Colonic mucosa (tissue), 4 donors: ENCODE results near the gene PLAGL1. TPM values are rescaled to one million over a fixed set of nuclear protein-coding genes. Genes with fewer than 3 reads are reported as not detected.

ENCODE experiments used
- DNase-seq: peaks from one replicate; pipeline ENCODE4 v3.0.0-alpha.2; 2020
- H3K27ac ChIP-seq: fragments of 200-600 bp; one replicate; pipeline ENCODE4 v1.8.0; 2021
- H3K27me3 ChIP-seq: fragments of 200-600 bp; one replicate; pipeline ENCODE4 v1.8.0; 2021
- H3K36me3 ChIP-seq: fragments of 200-600 bp; one replicate; pipeline ENCODE4 v1.8.0; 2021
- H3K4me1 ChIP-seq: fragments of 200-600 bp; one replicate; pipeline ENCODE4 v1.8.0; 2021; ENCODE audit warnings: mild to moderate bottlenecking
- H3K4me3 ChIP-seq: fragments of 200-600 bp; one replicate; pipeline ENCODE4 v1.8.0; 2021
- H3K9ac ChIP-seq, 2 donors: one replicate each; pipeline ENCODE4 v1.7.0; 2013; ENCODE audit warnings: control low read depth in 2 of 2, low read depth in 2 of 2, low read length in 2 of 2
- H3K9me3 ChIP-seq: fragments of 200-600 bp; one replicate; pipeline ENCODE4 v1.8.0; 2021
- CTCF ChIP-seq: fragments of 200-600 bp; IDR thresholded peaks from one replicate; pipeline ENCODE4 v1.8.0; 2022; ENCODE audit warnings: antibody characterized with exemption, mild to moderate bottlenecking
- intact Hi-C: fragments of 100-400 bp; cut with DNase I; formaldehyde crosslinking; loops from one replicate; pipeline ENCODE4 v1.14.1; 2022
- total RNA-seq, 2 donors: library from RNA; stranded (reverse); fragmentation: NEBNext Ultra II Directional in 1 of 2; extraction: Animal tissue kit (Norgen Biotek cat#: 25700) in 1 of 2; gene quantifications; one replicate each; pipeline ENCODE4 v1.2.1, GENCODE V29; 2021
- donor health status: healthy.
- donor health status: DM: no; HTN: no; CAD: no.
- donor health status: DM: no; HTN: no; CAD: no.

PLAGL1 gene
- total RNA-seq, 2 donors from 2014 or later: 30.2 to 51.1 TPM

- no peak overlapping the region for H3K27ac ChIP-seq
Observed at GRCh38 chr6:143950875-143951274, 57.2 kb downstream of the PLAGL1 start.

GRCh38 chr6:143949962-143950361 is 58.1 kb downstream of the PLAGL1 start:
- no peak overlapping the region for H3K4me3 ChIP-seq
- H3K27ac ChIP-seq: no peak overlapping the region
- no peaks in the 10 kb centered on the region for H3K36me3 ChIP-seq
- H3K4me1 ChIP-seq: no peaks in the 10 kb centered on the region
- peak overlapping the region in 1 of 2 donors; percentile 48 for H3K9ac ChIP-seq
- no peaks in the 10 kb centered on the region for H3K9me3 ChIP-seq
- intact Hi-C loops: loop anchor here (10.0 kb wide), 1 partner anchor 145 kb away; the partner anchor contains the start of gene SF3B5
- DNase-seq: no peak
- TF ChIP-seq CTCF: no peak
- no peaks in the 10 kb centered on the region for H3K27me3 ChIP-seq

More at GRCh38 chr6:143950875-143951274, 57.2 kb downstream of the PLAGL1 start:
- Histone ChIP-seq H3K4me3 (no peak overlapping the region), H3K4me1 (no peaks in the 10 kb centered on the region), H3K9ac (no peak overlapping the region), H3K27me3 (no peaks in the 10 kb centered on the region), H3K9me3 (no peaks in the 10 kb centered on the region), H3K36me3 (no peaks in the 10 kb centered on the region)
- no peak for TF ChIP-seq CTCF
- intact Hi-C loops: no loop called here
- DNase-seq: no peak

GRCh38 chr6:143949535-143949934 is 58.5 kb downstream of the PLAGL1 start:
- no peak for DNase-seq
- H3K4me1 ChIP-seq: no peaks in the 10 kb centered on the region
- no peak overlapping the region for H3K27ac ChIP-seq

GRCh38 chr6:143948208-143948607 is 59.9 kb downstream of the PLAGL1 start:
- DNase-seq: no peak
- no peak for TF ChIP-seq CTCF
- no peak overlapping the region for H3K27ac ChIP-seq
- no peak overlapping the region for H3K4me3 ChIP-seq
- intact Hi-C loops: loop anchor here (10.0 kb wide), 1 partner anchor 147 kb away; the partner anchor contains the start of gene SF3B5
- no peaks in the 10 kb centered on the region for H3K4me1 ChIP-seq
- H3K36me3 ChIP-seq: no peaks in the 10 kb centered on the region
- no peaks in the 10 kb centered on the region for H3K27me3 ChIP-seq
- no peak overlapping the region for H3K9ac ChIP-seq
- no peaks in the 10 kb centered on the region for H3K9me3 ChIP-seq

More at GRCh38 chr6:143949535-143949934, 58.5 kb downstream of the PLAGL1 start:
- H3K9ac ChIP-seq: peak overlapping the region in 1 of 2 donors; percentile 48
- no peaks in the 10 kb centered on the region for H3K27me3 ChIP-seq
- H3K9me3 ChIP-seq: no peaks in the 10 kb centered on the region
- TF ChIP-seq CTCF: no peak
- no peaks in the 10 kb centered on the region for H3K36me3 ChIP-seq
- H3K4me3 ChIP-seq: no peak overlapping the region
- intact Hi-C loops: loop anchor here (10.0 kb wide), 1 partner anchor 145 kb away; the partner anchor contains the start of gene SF3B5

- DNase-seq: peak; percentile 71
- H3K27me3 ChIP-seq: no peaks in the 10 kb centered on the region
- intact Hi-C loops: loop anchor here (5.0 to 10.0 kb wide), 3 partner anchors 70 to 370 kb away; partner anchors contain the start of gene SF3B5
- no peak overlapping the region for H3K9ac ChIP-seq
- H3K9me3 ChIP-seq: no peaks in the 10 kb centered on the region
- H3K36me3 ChIP-seq: no peaks in the 10 kb centered on the region
- no peak overlapping the region for H3K27ac ChIP-seq
- H3K4me3 ChIP-seq: no peak overlapping the region
- peak; percentile 41 for TF ChIP-seq CTCF
- H3K4me1 ChIP-seq: no peaks in the 10 kb centered on the region
Observed at GRCh38 chr6:143941852-143942627, 66.0 kb downstream of the PLAGL1 start.
